DOHH2 (cell line): ENCODE results near the gene RHOT1.
"Not testable (repeated sequence)": the region's sequence is repeated elsewhere in the genome, so short reads cannot be mapped to it uniquely, and the experiment has no call there.

Experiments used
- H3F3A ChIP-seq: fragments of 200-600 bp; sonication (generic), shearing (Covaris generic); 2 replicates; pipeline ENCODE4 v1.6.0; 2016; ENCODE audit warnings: antibody characterized with exemption, mild to moderate bottlenecking; ENCODE audit not compliant: control insufficient read depth, insufficient read depth
- H3K27ac ChIP-seq: fragments of 200-600 bp; sonication (generic); 2 replicates; pipeline ENCODE4 v1.5.1; 2014; ENCODE audit warnings: low read depth, mild to moderate bottlenecking, low read length, moderate library complexity
- H3K27me3 ChIP-seq: fragments of 200-600 bp; sonication (generic); 2 replicates; pipeline ENCODE4 v1.6.1; 2014; ENCODE audit warnings: mild to moderate bottlenecking, low read length, mixed read lengths; ENCODE audit not compliant: control insufficient read depth
- H3K36me3 ChIP-seq: fragments of 200-600 bp; sonication (generic); 2 replicates; pipeline ENCODE4 v1.6.1; 2014; ENCODE audit warnings: mild to moderate bottlenecking, low read length, moderate library complexity, mixed read lengths; ENCODE audit not compliant: control insufficient read depth
- H3K4me1 ChIP-seq: fragments of 200-600 bp; sonication (generic); 2 replicates; pipeline ENCODE4 v1.6.1; 2014; ENCODE audit warnings: mild to moderate bottlenecking, low read length, mixed read lengths; ENCODE audit not compliant: control insufficient read depth
- H3K4me2 ChIP-seq: fragments of 200-600 bp; sonication (generic); 2 replicates; pipeline ENCODE4 v1.6.0; 2014; ENCODE audit warnings: mild to moderate bottlenecking, low read length, moderate library complexity
- H3K4me3 ChIP-seq: fragments of 200-600 bp; sonication (generic); 2 replicates; pipeline ENCODE4 v1.5.1; 2014; ENCODE audit warnings: mild to moderate bottlenecking, low read length, mixed read lengths
- H3K79me2 ChIP-seq: fragments of 200-600 bp; sonication (generic); 2 replicates; pipeline ENCODE4 v1.6.1; 2014; ENCODE audit warnings: mild to moderate bottlenecking, low read length, mixed read lengths; ENCODE audit not compliant: control insufficient read depth
- H3K9me2 ChIP-seq: fragments of 200-600 bp; sonication (generic); replicated peaks from 2 replicates; pipeline ENCODE4 v1.6.1; 2014; ENCODE audit warnings: mild to moderate bottlenecking, low read length, mixed read lengths; ENCODE audit not compliant: control insufficient read depth
- H3K9me3 ChIP-seq: fragments of 200-600 bp; sonication (generic); 2 replicates; pipeline ENCODE4 v1.6.1; 2014; ENCODE audit warnings: antibody characterized with exemption, low read length, mixed read lengths; ENCODE audit not compliant: control insufficient read depth, insufficient read depth
- H4K20me1 ChIP-seq: fragments of 200-600 bp; sonication (generic); 2 replicates; pipeline ENCODE4 v1.6.0; 2014; ENCODE audit warnings: low read depth, mild to moderate bottlenecking, antibody characterized with exemption, low read length, moderate library complexity; ENCODE audit not compliant: control insufficient read depth, insufficient read depth
- EZH2phosphoT487 ChIP-seq: fragments of 200-600 bp; sonication (generic); IDR thresholded peaks from 2 replicates; pipeline ENCODE4 v1.6.1; 2017; ENCODE audit warnings: borderline replicate concordance, mild to moderate bottlenecking, antibody characterized with exemption, low read length, moderate library complexity, mixed read lengths
- TF ChIP-seq, protein P1 (sequence below): fragments of 200-600 bp; sonication (generic); IDR thresholded peaks from one replicate; pipeline ENCODE4 v1.5.1; 2014; ENCODE audit warnings: antibody characterized with exemption, mild to moderate bottlenecking, low read depth, low read length; ENCODE audit not compliant: poor library complexity, severe bottlenecking

Gene RHOT1

DNA sequence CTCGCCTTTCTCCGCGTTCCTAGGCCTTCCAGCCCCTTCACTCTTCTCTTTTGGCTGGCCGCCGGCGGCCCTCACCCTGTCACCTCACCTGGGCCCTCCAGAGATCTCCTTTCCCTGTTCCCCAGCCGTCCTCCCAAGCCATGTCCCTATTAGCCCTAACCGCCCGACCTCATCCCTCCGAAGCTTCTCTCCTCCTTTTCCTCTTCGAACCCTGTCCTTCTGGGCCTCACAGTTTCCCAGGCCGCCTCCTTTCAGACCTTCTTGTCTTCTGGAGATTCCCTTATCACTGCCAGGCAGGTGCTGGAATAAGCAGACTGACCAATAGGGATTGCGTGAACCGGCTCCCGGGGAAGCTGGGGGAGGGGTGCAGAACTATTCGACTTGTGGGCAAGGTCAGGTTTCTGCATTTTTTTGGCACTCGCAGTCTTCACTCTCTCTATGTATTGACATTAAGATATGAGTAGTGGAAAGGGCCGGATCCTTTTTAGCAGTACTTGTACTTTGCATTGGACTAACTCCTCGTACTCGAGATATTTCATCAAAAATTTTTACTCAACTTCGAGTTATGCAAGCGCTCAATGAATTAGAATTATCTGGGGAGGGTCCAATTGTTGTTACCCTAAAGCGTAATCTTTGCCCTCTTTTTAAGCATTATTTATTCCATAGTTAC is 690 bp downstream of the RHOT1 start:
- Histone ChIP-seq H3K4me1 (peaks cover 23% of the 10 kb centered on the region), H3K4me3 (peak overlapping the region; percentile 98), H3K79me2 (peaks cover 43% of the 10 kb centered on the region), H3F3A (peaks cover 6% of the 10 kb centered on the region; the same call in 1 of the 2 replicates), H4K20me1 (no peaks in the 10 kb centered on the region), H3K36me3 (peaks cover 9% of the 10 kb centered on the region; the same call in 1 of the 2 replicates), H3K27me3 (no peaks in the 10 kb centered on the region), H3K4me2 (peak overlapping the region; percentile 75), H3K9me2 (no peaks in the 10 kb centered on the region), H3K27ac (peak overlapping the region; percentile 29), H3K9me3 (no peaks in the 10 kb centered on the region)
- no peak for TF ChIP-seq EZH2phosphoT487
- TF ChIP-seq, protein P1, sequence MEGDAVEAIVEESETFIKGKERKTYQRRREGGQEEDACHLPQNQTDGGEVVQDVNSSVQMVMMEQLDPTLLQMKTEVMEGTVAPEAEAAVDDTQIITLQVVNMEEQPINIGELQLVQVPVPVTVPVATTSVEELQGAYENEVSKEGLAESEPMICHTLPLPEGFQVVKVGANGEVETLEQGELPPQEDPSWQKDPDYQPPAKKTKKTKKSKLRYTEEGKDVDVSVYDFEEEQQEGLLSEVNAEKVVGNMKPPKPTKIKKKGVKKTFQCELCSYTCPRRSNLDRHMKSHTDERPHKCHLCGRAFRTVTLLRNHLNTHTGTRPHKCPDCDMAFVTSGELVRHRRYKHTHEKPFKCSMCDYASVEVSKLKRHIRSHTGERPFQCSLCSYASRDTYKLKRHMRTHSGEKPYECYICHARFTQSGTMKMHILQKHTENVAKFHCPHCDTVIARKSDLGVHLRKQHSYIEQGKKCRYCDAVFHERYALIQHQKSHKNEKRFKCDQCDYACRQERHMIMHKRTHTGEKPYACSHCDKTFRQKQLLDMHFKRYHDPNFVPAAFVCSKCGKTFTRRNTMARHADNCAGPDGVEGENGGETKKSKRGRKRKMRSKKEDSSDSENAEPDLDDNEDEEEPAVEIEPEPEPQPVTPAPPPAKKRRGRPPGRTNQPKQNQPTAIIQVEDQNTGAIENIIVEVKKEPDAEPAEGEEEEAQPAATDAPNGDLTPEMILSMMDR: no peak

DNA sequence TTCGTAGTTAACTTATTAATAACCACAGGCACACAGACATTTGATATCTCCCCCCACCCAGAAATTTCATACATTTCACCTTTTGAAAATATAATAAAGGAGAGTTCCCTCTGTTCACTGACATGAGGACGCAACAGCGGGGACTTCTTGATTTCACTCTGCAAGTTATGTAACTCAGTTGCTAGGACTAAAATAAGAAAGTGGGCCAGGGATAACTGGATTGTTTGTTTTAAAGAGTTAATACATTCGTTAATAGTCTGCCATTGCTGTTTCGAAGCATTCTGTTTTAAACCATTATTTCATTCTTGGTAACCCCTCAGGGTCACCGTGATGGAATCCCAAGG is 1.2 kb downstream of the RHOT1 start:
- Histone ChIP-seq H3K4me3 (peak overlapping the region; percentile 98), H3K79me2 (peaks cover 47% of the 10 kb centered on the region), H3K27ac (no peak overlapping the region), H4K20me1 (no peaks in the 10 kb centered on the region), H3K27me3 (no peaks in the 10 kb centered on the region), H3K9me2 (no peaks in the 10 kb centered on the region), H3F3A (peaks cover 6% of the 10 kb centered on the region; the same call in 1 of the 2 replicates), H3K9me3 (no peaks in the 10 kb centered on the region), H3K4me1 (peaks cover 23% of the 10 kb centered on the region), H3K4me2 (peak overlapping the region; percentile 75), H3K36me3 (peaks cover 9% of the 10 kb centered on the region; the same call in 1 of the 2 replicates)
- TF ChIP-seq, protein P1: no peak
- TF ChIP-seq EZH2phosphoT487: no peak

DNA sequence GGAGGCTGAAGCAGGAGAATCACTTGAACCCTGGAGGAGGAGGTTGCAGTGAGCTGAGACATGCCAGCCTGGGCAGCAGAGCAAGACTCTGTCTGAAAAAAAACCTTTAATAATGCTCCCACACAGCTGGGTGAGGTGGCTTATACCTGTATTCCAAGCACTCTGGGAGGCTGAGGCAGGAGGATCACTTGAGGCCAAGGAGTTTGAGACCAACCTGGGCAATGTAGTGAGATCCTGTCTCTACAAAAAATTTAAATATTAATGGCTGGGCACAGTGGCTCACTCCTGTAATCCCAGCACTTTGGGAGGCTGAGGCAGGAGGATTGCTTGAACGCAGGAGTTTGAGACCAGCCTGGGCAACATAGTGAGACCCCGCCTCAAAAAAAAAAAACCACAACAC is 2.1 kb downstream of the RHOT1 start:
- Histone ChIP-seq H3K36me3 (peaks cover 12% of the 10 kb centered on the region; the same call in 1 of the 2 replicates), H3K79me2 (peaks cover 51% of the 10 kb centered on the region), H3K4me1 (peaks cover 20% of the 10 kb centered on the region)
- not testable (repeated sequence) for H3K4me2 ChIP-seq, H3F3A ChIP-seq, H3K27ac ChIP-seq, H4K20me1 ChIP-seq, H3K9me3 ChIP-seq, H3K4me3 ChIP-seq, H3K27me3 ChIP-seq, H3K9me2 ChIP-seq

DNA sequence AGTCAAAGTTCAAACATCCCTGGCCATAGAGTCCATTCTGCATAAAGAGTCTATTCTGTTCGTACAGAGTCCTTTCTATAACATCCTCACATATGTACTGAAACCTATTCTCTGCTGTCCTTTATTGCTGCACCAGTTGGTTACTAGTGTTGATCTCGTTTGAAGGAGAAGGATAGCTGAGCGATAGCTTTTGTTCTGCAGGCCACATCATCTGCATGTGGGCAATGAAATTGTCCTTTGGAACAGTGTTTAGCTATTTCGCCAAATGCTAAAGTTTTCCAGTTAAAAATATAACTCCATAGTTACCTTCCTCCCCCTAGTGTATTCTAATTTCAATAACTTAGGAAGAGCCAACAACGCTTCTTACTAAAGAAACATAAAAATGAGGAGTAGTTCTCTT is 6.0 kb downstream of the RHOT1 start:
- TF ChIP-seq, protein P1: no peak
- TF ChIP-seq EZH2phosphoT487: no peak
- H3K4me1 ChIP-seq: peaks cover 8% of the 10 kb centered on the region
- peaks cover 75% of the 10 kb centered on the region for H3K79me2 ChIP-seq
- no peaks in the 10 kb centered on the region for H3K9me2 ChIP-seq
- H3K4me2 ChIP-seq: no peak overlapping the region
- H3K27ac ChIP-seq: no peak overlapping the region
- no peak overlapping the region for H3K4me3 ChIP-seq
- H4K20me1 ChIP-seq: no peaks in the 10 kb centered on the region
- no peaks in the 10 kb centered on the region for H3K27me3 ChIP-seq
- H3K36me3 ChIP-seq: peaks cover 19% of the 10 kb centered on the region
- no peaks in the 10 kb centered on the region for H3K9me3 ChIP-seq
- H3F3A ChIP-seq: no peaks in the 10 kb centered on the region
